Heart left ventricle (tissue), 16 donors: ENCODE measurements around the gene FGFRL1. TPM values are rescaled to one million over a fixed set of nuclear protein-coding genes. Genes with fewer than 3 reads are reported as not detected.

Experiments used
- ATAC-seq, 4 donors: fragments of 200-7000 bp; cut with Tn5 transposase; one replicate each; pipeline ENCODE4 v1.9.1; 2020 to 2022; ENCODE audit warnings: moderate library complexity in 4 of 4, mild to moderate bottlenecking in 3 of 4, moderate number of reproducible peaks in 1 of 4
- DNase-seq, 5 donors: peaks; one replicate each; pipeline ENCODE4 v3.0.0-alpha.2; 2020
- H3K27ac ChIP-seq, 12 donors: fragments of 200-600 bp; sonication (generic) in 4 of 12; one replicate each; pipeline versions ENCODE4 v1.5.0 to v1.8.0; 2016 to 2022; ENCODE audit warnings: mild to moderate bottlenecking in 2 of 12
- H3K27me3 ChIP-seq, 9 donors: fragments of 200-600 bp; sonication (generic) in 2 of 9; one replicate each; pipeline versions ENCODE4 v1.5.1 to v1.8.0; 2016 to 2022; ENCODE audit warnings: mild to moderate bottlenecking in 3 of 9
- H3K36me3 ChIP-seq, 9 donors: fragments of 200-600 bp; sonication (generic) in 2 of 9; one replicate each; pipeline versions ENCODE4 v1.5.0 to v1.8.0; 2018 to 2022; ENCODE audit warnings: mild to moderate bottlenecking in 2 of 9
- H3K4me1 ChIP-seq, 12 donors: fragments of 200-600 bp; sonication (generic) in 4 of 12; one replicate each; pipeline versions ENCODE4 v1.5.0 to v1.8.0; 2016 to 2022; ENCODE audit warnings: mild to moderate bottlenecking in 3 of 12
- H3K4me3 ChIP-seq, 12 donors: fragments of 200-600 bp; sonication (generic) in 4 of 12; one replicate each; pipeline versions ENCODE4 v1.5.0 to v1.8.0; 2017 to 2022; ENCODE audit warnings: mild to moderate bottlenecking in 9 of 12, moderate library complexity in 4 of 12
- H3K9me3 ChIP-seq, 12 donors: fragments of 200-600 bp; sonication (generic) in 4 of 12; one replicate each; pipeline versions ENCODE4 v1.5.0 to v1.8.0; 2016 to 2022; ENCODE audit warnings: mild to moderate bottlenecking in 1 of 12
- CTCF ChIP-seq, 12 donors: fragments of 200-600 bp; sonication (generic) in 4 of 12; IDR thresholded peaks; one replicate each; pipeline versions ENCODE4 v1.5.0 to v1.8.0; 2018 to 2022; ENCODE audit warnings: antibody characterized with exemption in 12 of 12, mild to moderate bottlenecking in 5 of 12
- POLR2A ChIP-seq, 2 donors: fragments of 450-650 bp; IDR thresholded peaks; one replicate each; pipeline ENCODE4 v1.6.1; 2017; ENCODE audit warnings: antibody characterized with exemption in 2 of 2, mild to moderate bottlenecking in 2 of 2, moderate library complexity in 2 of 2
- WGBS, 4 donors: extraction: QIAGEN DNeasy Blood & Tissue Kit in 2 of 4; methylation state at CpG; one replicate each; pipeline versions ENCODE4 v1.1.5 to v1.1.7; 2013 to 2018; 5-methylcytosine and 5-hydroxymethylcytosine counted together
- intact Hi-C, 10 donors: fragments of 100-400 bp; cut with DNase I; formaldehyde crosslinking; loops; one replicate each; pipeline versions ENCODE4 v1.11.1 to v1.14.2; 2022
- polyA plus RNA-seq, 2 donors: library from polyadenylated mRNA; stranded (reverse); fragments of 200-250 nt; gene quantifications; one replicate each; pipeline ENCODE4 v1.2.3, GENCODE V29; 2013
- total RNA-seq, 9 donors: library from RNA; depleted of rRNA in 2 of 9; stranded (reverse); fragments of >200 nt in 2 of 9; fragmentation: NEBNext Ultra II Directional in 3 of 9; extraction: Animal tissue kit (Norgen Biotek cat#: 25700) in 3 of 9; gene quantifications; one replicate each; pipeline versions ENCODE4 v1.1.0 to v1.2.4, GENCODE V29; 2016 to 2023
- donor health status: ischemic (EF 13 %, LVEDD 7.1; RV severe dilation, severe dysfunction).
- donor health status: healthy with polysubstance abuse.
- donor health status: DM: no; HTN: yes; CAD: no.
- donor health status: DM: no; HTN: no; CAD: no.
- donor health status: ischemic (EF 25% LVEDD 6.9; RV normal size, moderate dysfunction).
- donor health status: ischemic (EF 25% LVEDD 5.7; RV mildly dilated, moderate dysfunction).
- donor health status: healthy.
- donor health status: DM: yes; HTN: yes; CAD: no.
- donor health status: ischemic (EF 35%, LVEDD 5.7; RV mildly dilated, moderate dysfunction).
- donor health status: nonischemic (EF 11% LVEDD 7.7; RV severe dilation, severe dysfunction).
- donor health status: DM: yes; HTN: yes; CAD: no.
- donor health status: PGD.
- donor health status: ischemic (EF 29% LVEDD 5.4; RV normal size, mild dysfunction).
- donor health status: nonischemic (EF 23%, LVEDD 6.1; RV moderate dilation, normal function).

FGFRL1 gene
- total and polyA plus RNA-seq, 11 donors, result 23.6 to 90.7 (median 30.6) TPM

DNA sequence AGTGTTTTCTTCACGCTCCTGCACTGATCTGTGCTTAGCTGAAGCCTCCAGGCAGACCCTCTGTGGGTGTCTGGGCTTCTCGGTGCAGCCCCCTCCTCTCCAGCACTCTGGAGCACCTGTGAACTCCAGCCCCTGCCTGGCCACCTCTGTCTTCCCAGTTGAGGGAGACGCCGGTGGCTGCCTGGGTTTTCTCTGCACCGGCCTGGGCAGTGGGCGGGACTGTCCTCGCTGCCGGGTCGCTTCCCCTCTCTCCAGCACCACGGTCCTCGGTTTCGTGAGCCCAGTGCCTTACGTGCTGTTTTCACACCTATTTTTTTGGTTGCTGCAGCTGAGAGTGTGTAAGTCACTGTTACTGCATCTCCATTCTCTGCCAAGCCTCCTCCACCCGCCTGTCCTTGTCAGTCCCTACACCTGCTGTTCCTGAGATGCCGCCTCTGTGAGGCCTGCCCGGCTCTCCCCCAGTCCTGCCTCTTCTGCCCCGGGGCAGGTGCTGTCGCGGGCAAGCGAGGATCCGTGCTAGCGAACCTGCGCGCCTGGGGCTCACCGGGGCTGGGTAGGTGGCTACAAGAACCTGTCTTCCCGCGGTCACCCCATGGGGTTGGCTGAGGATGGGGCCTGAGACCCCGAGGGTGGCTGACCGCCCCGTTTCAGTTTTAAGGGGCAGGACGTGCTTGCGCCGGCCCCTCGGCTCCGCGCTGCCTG is 2.4 kb upstream of the FGFRL1 start:
- no peaks in the 10 kb centered on the region for H3K9me3 ChIP-seq
- peaks cover 2 to 48% (median 17%) of the 10 kb centered on the region in 9 donors for H3K27me3 ChIP-seq
- TF ChIP-seq CTCF (IDR thresholded peaks at IDR 0.05) (no peak), POLR2A (IDR thresholded peaks at IDR 0.05) (no peak)
- no peaks in the 10 kb centered on the region for H3K36me3 ChIP-seq
- peak in 2 of 5 donors; percentile 41 to 54 for DNase-seq
- peaks cover 0 to 41% (median 23%) of the 10 kb centered on the region in 12 donors for H3K4me1 ChIP-seq
- 2 to 6% (median 3%) methylated on average over 24 to 36 of the region's 36 CpGs for WGBS, 4 donors
- peak overlapping the region in 3 of 12 donors; percentile 28 to 66 (median 34) for H3K27ac ChIP-seq
- intact Hi-C loops, result loop anchor here in 1 of 10 donors (2.0 kb wide), 1 partner anchor 76 kb away; the partner anchor contains the start of genes GAK and TMEM175
- H3K4me3 ChIP-seq, result peak overlapping the region; percentile 48 to 75 (median 64)
- peak in 2 of 4 donors; percentile 1 for ATAC-seq

DNA sequence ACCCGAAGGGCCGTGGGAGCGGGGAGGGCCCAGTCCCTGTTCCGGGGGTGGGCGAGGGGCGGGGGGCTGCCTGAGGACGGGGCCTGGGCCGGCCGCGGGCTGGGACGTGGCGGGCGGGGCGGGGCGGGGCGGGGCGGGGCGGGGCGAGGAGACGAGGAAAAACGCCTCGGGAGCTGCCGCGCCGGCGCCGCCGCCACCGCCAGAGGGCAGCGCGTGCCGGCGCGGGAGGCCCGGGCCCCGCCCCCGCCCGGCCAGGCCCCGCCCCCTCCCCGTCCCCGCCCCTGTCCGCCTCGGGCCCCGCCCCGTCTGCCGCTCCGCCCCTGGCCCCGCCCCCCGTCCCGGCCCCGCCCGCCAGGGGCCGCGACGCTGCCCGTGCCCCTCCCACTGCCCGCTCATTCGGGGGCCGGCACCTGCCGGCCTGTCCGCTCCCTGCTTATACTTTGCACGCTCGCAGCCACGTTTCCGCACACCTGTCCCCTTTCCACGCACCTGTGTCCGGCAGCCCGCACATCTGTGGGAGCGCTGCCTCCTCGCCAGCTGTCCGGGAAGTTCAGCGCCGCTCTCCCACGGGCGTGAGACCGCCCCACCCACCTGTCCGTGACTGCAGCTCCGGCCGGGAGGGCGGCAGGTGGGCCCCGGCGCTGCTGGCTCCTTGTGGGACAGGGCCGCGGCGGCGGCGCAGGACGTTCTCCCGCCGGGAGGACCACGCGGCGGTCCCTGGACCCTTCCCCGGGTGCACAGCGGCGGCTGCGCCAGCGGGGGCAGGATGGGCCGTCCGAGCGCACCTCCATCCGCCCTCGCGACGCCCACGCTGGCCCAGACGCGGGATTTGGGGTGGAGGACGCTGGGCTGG is 1.7 kb upstream of the FGFRL1 start:
- peak; percentile 72 to 91 (median 75) for DNase-seq

DNA sequence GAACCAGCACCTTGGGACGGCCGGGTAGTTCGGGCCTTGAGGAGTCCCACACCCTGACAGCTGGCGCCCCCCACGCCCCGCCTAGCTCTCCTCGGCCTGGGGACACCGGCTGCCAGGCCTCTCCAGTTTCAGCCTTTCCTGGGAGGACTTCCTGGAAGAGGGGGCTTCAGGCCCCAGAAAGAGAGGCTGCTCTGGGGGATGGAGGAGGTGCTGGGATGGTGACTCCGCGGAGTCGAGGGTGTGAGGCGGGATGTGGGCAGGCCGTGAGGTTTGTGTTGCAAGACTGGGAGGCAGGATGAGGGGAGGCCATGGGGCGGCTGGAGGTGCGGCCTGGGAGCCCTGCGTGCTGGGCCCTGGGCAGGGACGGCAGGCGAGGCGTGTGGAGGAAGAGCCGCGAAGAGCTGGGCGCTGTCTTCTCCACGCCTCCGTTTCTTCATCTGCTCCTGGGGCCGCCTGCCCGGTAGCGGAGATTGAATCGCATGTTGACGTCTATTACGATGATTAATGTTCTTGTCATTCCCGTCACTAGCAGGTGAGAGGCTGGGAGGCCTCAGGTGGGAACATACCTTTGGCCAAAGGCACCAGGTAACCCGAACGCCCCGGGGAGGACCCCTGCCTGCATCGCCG is 918 bp upstream of the FGFRL1 start:
- Histone ChIP-seq H3K36me3 (no peaks in the 10 kb centered on the region), H3K27ac (peak overlapping the region in 8 of 12 donors; percentile 6 to 76 (median 42)), H3K27me3 (peaks cover 0 to 33% (median 11%) of the 10 kb centered on the region in 9 donors), H3K9me3 (no peaks in the 10 kb centered on the region), H3K4me3 (peak overlapping the region; percentile 23 to 72 (median 62)), H3K4me1 (peaks cover 0 to 31% (median 22%) of the 10 kb centered on the region in 12 donors)
- no peak for TF ChIP-seq CTCF (IDR thresholded peaks at IDR 0.05)
- TF ChIP-seq POLR2A (IDR thresholded peaks at IDR 0.05), result no peak
- DNase-seq, result peak in 4 of 5 donors; percentile 35 to 75 (median 60)
- intact Hi-C loops, result no loop called here
- ATAC-seq, result peak in 3 of 4 donors; percentile 25 to 56 (median 48)
- WGBS, 4 donors, result 2 to 3% (median 2%) methylated on average over 21 to 36 of the region's 36 CpGs

More for the DNA sequence above, 1.7 kb upstream of the FGFRL1 start:
- 1% methylated on average over 42 to 109 of the region's 109 CpGs for WGBS, 4 donors
- Histone ChIP-seq H3K4me3 (peak overlapping the region; percentile 49 to 75 (median 65)), H3K27me3 (peaks cover 0 to 41% (median 15%) of the 10 kb centered on the region in 9 donors), H3K36me3 (no peaks in the 10 kb centered on the region), H3K9me3 (no peaks in the 10 kb centered on the region), H3K27ac (peak overlapping the region in 7 of 12 donors; percentile 8 to 76 (median 58)), H3K4me1 (peaks cover 0 to 38% (median 23%) of the 10 kb centered on the region in 12 donors)
- TF ChIP-seq POLR2A (IDR thresholded peaks at IDR 0.05) (no peak), CTCF (IDR thresholded peaks at IDR 0.05) (peak in 6 of 12 donors; percentile 5 to 43 (median 16))
- peak; percentile 54 to 78 (median 66) for ATAC-seq
- intact Hi-C loops, result loop anchor here in 1 of 10 donors (2.0 kb wide), 1 partner anchor 77 kb away; the partner anchor contains the start of genes GAK and TMEM175
